ENCODE results near the gene GRIA4. TPM values are rescaled to one million over a fixed set of nuclear protein-coding genes. Genes with fewer than 3 reads are reported as not detected.

GRIA4 gene
- polyA plus RNA-seq, 1 of the 3 experiments (the other 2 are of a cell fraction): 0.02 TPM

- no peak for DNase-seq
- H3K79me2 ChIP-seq (ENCODE audit: insufficient read depth): no peaks in the 10 kb centered on the region
- no peak overlapping the region for H2AFZ ChIP-seq (ENCODE audit: low read depth)
- no peak for TF ChIP-seq FOSL2 (IDR thresholded peaks at IDR 0.05; ENCODE audit: borderline replicate concordance, low read depth)
- TF ChIP-seq CTCF (IDR thresholded peaks at IDR 0.05): no peak
- H3K9ac ChIP-seq: no peak overlapping the region
- H4K20me1 ChIP-seq (ENCODE audit: insufficient read depth): no peaks in the 10 kb centered on the region
- no peaks in the 10 kb centered on the region for H3F3A ChIP-seq (replicated peaks; ENCODE audit: insufficient read depth)
- POLR2A ChIA-PET: no interaction called here
- no peaks in the 10 kb centered on the region for H3K9me2 ChIP-seq
- H3K27ac ChIP-seq (ENCODE audit: low read depth in 2 of 2, low read length in 1 of 2): no peak overlapping the region
- WGBS (ENCODE audit: low lambda C conversion rate): 92% methylated on average over 3 of the region's 3 CpGs
- peaks cover 0 to 3% of the 10 kb centered on the region in 2 experiments for H3K36me3 ChIP-seq (replicated peaks in 1 of 2; ENCODE audit: control insufficient read depth in 1 of 2, insufficient read depth in 2 of 2, low read length in 1 of 2)
- H3K4me3 ChIP-seq (ENCODE audit: low read depth in 2 of 2, low read length in 1 of 2): no peak overlapping the region
- H3K4me2 ChIP-seq: no peak overlapping the region
- no peaks in the 10 kb centered on the region for H3K9me3 ChIP-seq
- H3K27me3 ChIP-seq (ENCODE audit: insufficient read depth): no peaks in the 10 kb centered on the region
- H3K4me1 ChIP-seq (ENCODE audit: control insufficient read depth in 1 of 2, insufficient read depth in 2 of 2, low read depth in 1 of 2, low read length in 1 of 2): no peaks in the 10 kb centered on the region
- CTCF ChIA-PET: no interaction called here
Observed at GRCh38 chr11:105988197-105988596, 378.3 kb downstream of the GRIA4 start.

GRCh38 chr11:105989124-105989523 lies 379.3 kb downstream of the GRIA4 start:
- no peak overlapping the region for H2AFZ ChIP-seq (ENCODE audit: low read depth)
- H3K9ac ChIP-seq: no peak overlapping the region
- ChIA-PET CTCF (no interaction called here), POLR2A (no interaction called here)
- no peaks in the 10 kb centered on the region for H3K4me1 ChIP-seq (ENCODE audit: control insufficient read depth in 1 of 2, insufficient read depth in 2 of 2, low read depth in 1 of 2, low read length in 1 of 2)
- no peak for TF ChIP-seq PBX3 (IDR thresholded peaks at IDR 0.05)
- no peak for TF ChIP-seq NFIC (IDR thresholded peaks at IDR 0.05; ENCODE audit: borderline replicate concordance)
- TF ChIP-seq RXRA (IDR thresholded peaks at IDR 0.05; ENCODE audit: borderline replicate concordance, low read depth): no peak
- no peak for TF ChIP-seq SMC3 (IDR thresholded peaks at IDR 0.05; ENCODE audit: low read depth, low read length)
- TF ChIP-seq RAD21 (IDR thresholded peaks at IDR 0.05; ENCODE audit: low read length): no peak
- no peak for TF ChIP-seq TEAD4 (IDR thresholded peaks at IDR 0.05; ENCODE audit: borderline replicate concordance, insufficient read depth)
- no peak for TF ChIP-seq GABPA (IDR thresholded peaks at IDR 0.05; ENCODE audit: low read depth)
- TF ChIP-seq RCOR1 (IDR thresholded peaks at IDR 0.05; ENCODE audit: low read length): no peak
- TF ChIP-seq TAF1 (IDR thresholded peaks at IDR 0.05; ENCODE audit: borderline replicate concordance, low read depth, low read length): no peak
- no peak for TF ChIP-seq CTCF (IDR thresholded peaks at IDR 0.05)
- no peak for TF ChIP-seq EZH2phosphoT487 (IDR thresholded peaks at IDR 0.05; ENCODE audit: borderline replicate concordance, low read depth)
- no peak for TF ChIP-seq TCF12 (IDR thresholded peaks at IDR 0.05)
- no peak for TF ChIP-seq SIN3A (IDR thresholded peaks at IDR 0.05; ENCODE audit: borderline replicate concordance, low read depth, low read length)
- H4K20me1 ChIP-seq (ENCODE audit: insufficient read depth): no peaks in the 10 kb centered on the region
- H3K27me3 ChIP-seq (ENCODE audit: insufficient read depth): no peaks in the 10 kb centered on the region
- no peak overlapping the region for H3K4me2 ChIP-seq
- H3K36me3 ChIP-seq (replicated peaks in 1 of 2; ENCODE audit: control insufficient read depth in 1 of 2, insufficient read depth in 2 of 2, low read length in 1 of 2): peaks cover 4 to 7% of the 10 kb centered on the region in 2 experiments
- no peak overlapping the region for H3K4me3 ChIP-seq (ENCODE audit: low read depth in 2 of 2, low read length in 1 of 2)
- no peaks in the 10 kb centered on the region for H3K9me2 ChIP-seq
- H3F3A ChIP-seq (replicated peaks; ENCODE audit: insufficient read depth): no peaks in the 10 kb centered on the region
- no peaks in the 10 kb centered on the region for H3K79me2 ChIP-seq (ENCODE audit: insufficient read depth)
- no peak for DNase-seq
- no peaks in the 10 kb centered on the region for H3K9me3 ChIP-seq
- 91% methylated on average over 2 of the region's 2 CpGs for WGBS (ENCODE audit: low lambda C conversion rate)
- H3K27ac ChIP-seq (ENCODE audit: low read depth in 2 of 2, low read length in 1 of 2): no peak overlapping the region

All from SK-N-SH (cell line).